Measurements from ENCODE around the gene HMX1. TPM values are rescaled to one million over a fixed set of nuclear protein-coding genes. Genes with fewer than 3 reads are reported as not detected.

HMX1 gene
- polyA plus RNA-seq, 1 of the 3 experiments (the other 2 are of a cell fraction): 0.20 TPM

GRCh38 chr4:8860892-8861575 lies 10.6 kb downstream of the HMX1 start (continued):
- TF ChIP-seq EP300 (IDR thresholded peaks at IDR 0.05; ENCODE audit: borderline replicate concordance in 1 of 2, low read depth in 1 of 2, low read length in 1 of 2): no peak

GRCh38 chr4:8860096-8860891 lies 11.3 kb downstream of the HMX1 start:
- Histone ChIP-seq H3K79me2 (ENCODE audit: insufficient read depth) (no peaks in the 10 kb centered on the region), H3K4me3 (ENCODE audit: low read depth in 2 of 2, low read length in 1 of 2) (no peak overlapping the region), H3K36me3 (replicated peaks in 1 of 2; ENCODE audit: control insufficient read depth in 1 of 2, insufficient read depth in 2 of 2, low read length in 1 of 2) (no peaks in the 10 kb centered on the region), H3F3A (replicated peaks; ENCODE audit: insufficient read depth) (no peaks in the 10 kb centered on the region), H3K9me3 (no peaks in the 10 kb centered on the region), H3K4me2 (no peak overlapping the region), H3K9me2 (no peaks in the 10 kb centered on the region), H3K27me3 (ENCODE audit: insufficient read depth) (no peaks in the 10 kb centered on the region), H4K20me1 (ENCODE audit: insufficient read depth) (no peaks in the 10 kb centered on the region), H3K9ac (no peak overlapping the region), H3K4me1 (ENCODE audit: control insufficient read depth in 1 of 2, insufficient read depth in 2 of 2, low read depth in 1 of 2, low read length in 1 of 2) (no peaks in the 10 kb centered on the region; a peak in 1 of 4 replicates), H3K27ac (ENCODE audit: low read depth in 2 of 2, low read length in 1 of 2) (no peak overlapping the region), H2AFZ (ENCODE audit: low read depth) (no peak overlapping the region)
- ChIA-PET CTCF (no interaction called here), POLR2A (no interaction called here)
- TF ChIP-seq, protein P1, sequence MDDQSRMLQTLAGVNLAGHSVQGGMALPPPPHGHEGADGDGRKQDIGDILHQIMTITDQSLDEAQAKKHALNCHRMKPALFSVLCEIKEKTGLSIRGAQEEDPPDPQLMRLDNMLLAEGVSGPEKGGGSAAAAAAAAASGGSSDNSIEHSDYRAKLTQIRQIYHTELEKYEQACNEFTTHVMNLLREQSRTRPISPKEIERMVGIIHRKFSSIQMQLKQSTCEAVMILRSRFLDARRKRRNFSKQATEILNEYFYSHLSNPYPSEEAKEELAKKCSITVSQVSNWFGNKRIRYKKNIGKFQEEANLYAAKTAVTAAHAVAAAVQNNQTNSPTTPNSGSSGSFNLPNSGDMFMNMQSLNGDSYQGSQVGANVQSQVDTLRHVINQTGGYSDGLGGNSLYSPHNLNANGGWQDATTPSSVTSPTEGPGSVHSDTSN (IDR thresholded peaks at IDR 0.05): no peak
- TF ChIP-seq NFIC (IDR thresholded peaks at IDR 0.05; ENCODE audit: borderline replicate concordance) (no peak), MXI1 (IDR thresholded peaks at IDR 0.05; ENCODE audit: low read depth, low read length) (no peak), TCF12 (IDR thresholded peaks at IDR 0.05) (no peak), EZH2phosphoT487 (IDR thresholded peaks at IDR 0.05; ENCODE audit: borderline replicate concordance, low read depth) (no peak)
- 84% methylated on average over 56 of the region's 70 CpGs for WGBS (ENCODE audit: low lambda C conversion rate)
- no peak for DNase-seq

DNA sequence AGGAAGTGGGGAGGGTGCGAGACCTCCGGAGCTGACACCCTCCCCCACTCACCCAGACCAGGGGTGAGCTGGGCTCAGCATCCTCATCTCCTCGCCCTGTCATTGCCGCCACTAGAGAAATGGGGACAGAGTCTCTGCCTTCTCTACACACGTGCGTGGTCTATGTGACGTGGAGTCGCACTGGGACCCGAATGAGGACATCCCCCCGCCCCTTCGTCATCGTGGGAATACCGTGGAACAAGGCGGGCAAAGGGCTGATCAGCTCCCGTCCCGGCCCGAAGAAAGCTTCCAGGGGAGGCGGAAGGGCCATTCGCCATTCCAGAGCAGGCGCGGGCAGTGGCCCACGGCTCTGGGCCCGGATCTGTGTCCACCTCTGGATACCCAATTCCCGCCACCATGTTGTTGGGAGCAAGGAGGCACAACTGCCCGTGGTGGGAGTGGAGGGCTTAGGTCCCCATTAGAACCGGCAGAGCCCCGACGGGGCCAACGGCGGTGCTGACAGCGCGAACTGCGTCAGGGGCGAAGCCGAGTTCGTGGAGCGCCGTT lies 12.0 kb downstream of the HMX1 start:
- no peaks in the 10 kb centered on the region for H3F3A ChIP-seq (replicated peaks; ENCODE audit: insufficient read depth)
- CTCF ChIA-PET: no interaction called here
- H3K9me2 ChIP-seq: no peaks in the 10 kb centered on the region

More for the DNA sequence above, 12.0 kb downstream of the HMX1 start:
- Histone ChIP-seq H3K4me3 (ENCODE audit: low read depth in 2 of 2, low read length in 1 of 2) (no peak overlapping the region), H3K27ac (ENCODE audit: low read depth in 2 of 2, low read length in 1 of 2) (no peak overlapping the region), H3K4me2 (no peak overlapping the region), H2AFZ (ENCODE audit: low read depth) (no peak overlapping the region), H3K9ac (no peak overlapping the region), H3K79me2 (ENCODE audit: insufficient read depth) (no peaks in the 10 kb centered on the region), H3K9me3 (no peaks in the 10 kb centered on the region), H3K36me3 (replicated peaks in 1 of 2; ENCODE audit: control insufficient read depth in 1 of 2, insufficient read depth in 2 of 2, low read length in 1 of 2) (no peaks in the 10 kb centered on the region), H3K27me3 (ENCODE audit: insufficient read depth) (no peaks in the 10 kb centered on the region), H3K4me1 (ENCODE audit: control insufficient read depth in 1 of 2, insufficient read depth in 2 of 2, low read depth in 1 of 2, low read length in 1 of 2) (peaks cover 0 to 4% of the 10 kb centered on the region in 2 experiments; a peak in 1 of 4 replicates), H4K20me1 (ENCODE audit: insufficient read depth) (no peaks in the 10 kb centered on the region)
- TF ChIP-seq EZH2phosphoT487 (IDR thresholded peaks at IDR 0.05; ENCODE audit: borderline replicate concordance, low read depth) (no peak), RXRA (IDR thresholded peaks at IDR 0.05; ENCODE audit: borderline replicate concordance, low read depth) (no peak), ELF1 (IDR thresholded peaks at IDR 0.05) (no peak), MAX (IDR thresholded peaks at IDR 0.05; ENCODE audit: low read depth) (no peak), YY1 (IDR thresholded peaks at IDR 0.05; ENCODE audit: low read depth) (no peak)
- TF ChIP-seq, protein P2, sequence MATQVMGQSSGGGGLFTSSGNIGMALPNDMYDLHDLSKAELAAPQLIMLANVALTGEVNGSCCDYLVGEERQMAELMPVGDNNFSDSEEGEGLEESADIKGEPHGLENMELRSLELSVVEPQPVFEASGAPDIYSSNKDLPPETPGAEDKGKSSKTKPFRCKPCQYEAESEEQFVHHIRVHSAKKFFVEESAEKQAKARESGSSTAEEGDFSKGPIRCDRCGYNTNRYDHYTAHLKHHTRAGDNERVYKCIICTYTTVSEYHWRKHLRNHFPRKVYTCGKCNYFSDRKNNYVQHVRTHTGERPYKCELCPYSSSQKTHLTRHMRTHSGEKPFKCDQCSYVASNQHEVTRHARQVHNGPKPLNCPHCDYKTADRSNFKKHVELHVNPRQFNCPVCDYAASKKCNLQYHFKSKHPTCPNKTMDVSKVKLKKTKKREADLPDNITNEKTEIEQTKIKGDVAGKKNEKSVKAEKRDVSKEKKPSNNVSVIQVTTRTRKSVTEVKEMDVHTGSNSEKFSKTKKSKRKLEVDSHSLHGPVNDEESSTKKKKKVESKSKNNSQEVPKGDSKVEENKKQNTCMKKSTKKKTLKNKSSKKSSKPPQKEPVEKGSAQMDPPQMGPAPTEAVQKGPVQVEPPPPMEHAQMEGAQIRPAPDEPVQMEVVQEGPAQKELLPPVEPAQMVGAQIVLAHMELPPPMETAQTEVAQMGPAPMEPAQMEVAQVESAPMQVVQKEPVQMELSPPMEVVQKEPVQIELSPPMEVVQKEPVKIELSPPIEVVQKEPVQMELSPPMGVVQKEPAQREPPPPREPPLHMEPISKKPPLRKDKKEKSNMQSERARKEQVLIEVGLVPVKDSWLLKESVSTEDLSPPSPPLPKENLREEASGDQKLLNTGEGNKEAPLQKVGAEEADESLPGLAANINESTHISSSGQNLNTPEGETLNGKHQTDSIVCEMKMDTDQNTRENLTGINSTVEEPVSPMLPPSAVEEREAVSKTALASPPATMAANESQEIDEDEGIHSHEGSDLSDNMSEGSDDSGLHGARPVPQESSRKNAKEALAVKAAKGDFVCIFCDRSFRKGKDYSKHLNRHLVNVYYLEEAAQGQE (IDR thresholded peaks at IDR 0.05; ENCODE audit: low read depth, low read length): no peak
- 85% methylated on average over 17 of the region's 38 CpGs for WGBS (ENCODE audit: low lambda C conversion rate)
- POLR2A ChIA-PET: no interaction called here
- DNase-seq: no peak

All from SK-N-SH (cell line).